GM12891 (cell line): ENCODE measurements around the gene KLRF1.

Source experiments
- POLR2A ChIP-seq: IDR thresholded peaks from 2 replicates; pipeline ENCODE4 v1.6.1; 2011; ENCODE audit warnings: low read depth, low read length, control low read depth
- TAF1 ChIP-seq: IDR thresholded peaks from 2 replicates; pipeline ENCODE4 v1.6.1; 2011; ENCODE audit warnings: low read depth, low read length, control low read depth

- no peak for TF ChIP-seq POLR2A
- TF ChIP-seq TAF1 = no peak
These were observed 44.9 kb downstream of the KLRF1 start for GRCh38 chr12:9872162-9872561.
